OCI-LY1 (cell line): ENCODE measurements around the gene LRP2BP.

Source experiments
- H2AFZ ChIP-seq: fragments of 200-600 bp; sonication (generic), shearing (Covaris generic); 2 replicates; pipeline ENCODE4 v1.6.0; 2014; ENCODE audit warnings: antibody characterized with exemption, mild to moderate bottlenecking, low read length
- H3F3A ChIP-seq: fragments of 200-600 bp; sonication (generic), shearing (Covaris generic); 2 replicates; pipeline ENCODE4 v1.6.0; 2014; ENCODE audit warnings: mild to moderate bottlenecking, antibody characterized with exemption, low read length, moderate library complexity; ENCODE audit not compliant: insufficient read depth
- H3K27ac ChIP-seq: fragments of 200-600 bp; sonication (generic); 2 replicates; pipeline ENCODE4 v1.5.1; 2014; ENCODE audit warnings: low read length, mixed run types, mild to moderate bottlenecking, low read depth; ENCODE audit not compliant: poor library complexity, severe bottlenecking
- H3K27me3 ChIP-seq: fragments of 200-600 bp; sonication (generic); 2 replicates; pipeline ENCODE4 v1.6.0; 2014; ENCODE audit warnings: antibody characterized with exemption, mild to moderate bottlenecking, low read length, moderate library complexity; ENCODE audit not compliant: insufficient read depth
- H3K36me3 ChIP-seq: fragments of 200-600 bp; sonication (generic); 2 replicates; pipeline ENCODE4 v1.6.1; 2014; ENCODE audit warnings: mild to moderate bottlenecking, antibody characterized with exemption, low read length, moderate library complexity, mixed read lengths; ENCODE audit not compliant: insufficient read depth
- H3K4me1 ChIP-seq: fragments of 200-600 bp; sonication (generic); 2 replicates; pipeline ENCODE4 v1.5.1; 2014; ENCODE audit warnings: mild to moderate bottlenecking, low read length, moderate library complexity; ENCODE audit not compliant: insufficient read depth, severe bottlenecking
- H3K4me2 ChIP-seq: fragments of 200-600 bp; sonication (generic), shearing (Covaris generic); 2 replicates; pipeline ENCODE4 v1.6.1; 2014; ENCODE audit warnings: low read length
- H3K4me3 ChIP-seq: fragments of 200-600 bp; sonication (generic); 2 replicates; pipeline ENCODE4 v1.5.1; 2014; ENCODE audit warnings: low read length, low read depth, mild to moderate bottlenecking, mixed read lengths; ENCODE audit not compliant: poor library complexity, severe bottlenecking
- H3K79me2 ChIP-seq: fragments of 200-600 bp; shearing (Covaris generic); 2 replicates; pipeline ENCODE4 v1.6.1; 2016; ENCODE audit warnings: mixed run types, low read length, mixed read lengths; ENCODE audit not compliant: insufficient read depth
- H3K9ac ChIP-seq: fragments of 200-600 bp; sonication (generic), shearing (Covaris generic); 2 replicates; pipeline ENCODE4 v1.6.1; 2014; ENCODE audit warnings: mild to moderate bottlenecking, low read length, mixed read lengths
- H3K9me2 ChIP-seq: fragments of 200-600 bp; sonication (generic), shearing (Covaris generic); 2 replicates; pipeline ENCODE4 v1.6.1; 2014; ENCODE audit warnings: low read depth, mild to moderate bottlenecking, low read length, mixed read lengths
- H3K9me3 ChIP-seq: fragments of 200-600 bp; shearing (Covaris generic); 2 replicates; pipeline ENCODE4 v1.6.1; 2014; ENCODE audit warnings: low read length, mixed read lengths
- H4K20me1 ChIP-seq: fragments of 200-600 bp; sonication (generic), shearing (Covaris generic); 2 replicates; pipeline ENCODE4 v1.6.0; 2016; ENCODE audit warnings: mild to moderate bottlenecking, low read length; ENCODE audit not compliant: insufficient read depth
- CTCF ChIP-seq: fragments of 200-600 bp; sonication (generic), shearing (Covaris generic); IDR thresholded peaks from 2 replicates; pipeline ENCODE4 v1.5.1; 2017; ENCODE audit warnings: mild to moderate bottlenecking, antibody characterized with exemption, low read length, moderate library complexity, mixed read lengths
- EZH2 ChIP-seq: fragments of 200-600 bp; sonication (generic), shearing (Covaris generic); IDR thresholded peaks from 2 replicates; pipeline ENCODE4 v1.8.0; 2017; ENCODE audit warnings: borderline replicate concordance, mixed run types, mild to moderate bottlenecking, antibody characterized with exemption, low read length, moderate library complexity, mixed read lengths

LRP2BP gene

GRCh38 chr4:185357211-185357610 is 38.5 kb downstream of the LRP2BP start:
- H3K4me2 ChIP-seq, result no peak overlapping the region
- peaks cover 47% of the 10 kb centered on the region for H3K36me3 ChIP-seq
- H3K4me1 ChIP-seq, result peaks cover 12% of the 10 kb centered on the region
- H3K9ac ChIP-seq, result no peak overlapping the region
- no peaks in the 10 kb centered on the region for H3K9me3 ChIP-seq
- H3K79me2 ChIP-seq, result no peaks in the 10 kb centered on the region
- no peak overlapping the region for H3K4me3 ChIP-seq
- no peak overlapping the region for H3K27ac ChIP-seq
- no peak overlapping the region for H2AFZ ChIP-seq
- H4K20me1 ChIP-seq, result no peaks in the 10 kb centered on the region
- H3K9me2 ChIP-seq, result no peaks in the 10 kb centered on the region
- TF ChIP-seq EZH2 (no peak), CTCF (no peak)
- no peaks in the 10 kb centered on the region for H3F3A ChIP-seq
- H3K27me3 ChIP-seq, result no peaks in the 10 kb centered on the region

- peaks cover 19% of the 10 kb centered on the region for H3K4me1 ChIP-seq
- peaks cover 68% of the 10 kb centered on the region for H3K36me3 ChIP-seq
- H3F3A ChIP-seq, result no peaks in the 10 kb centered on the region
- peak overlapping the region; percentile 10; the same call in 1 of the 2 replicates for H3K9ac ChIP-seq
- no peaks in the 10 kb centered on the region for H3K9me3 ChIP-seq
- no peaks in the 10 kb centered on the region for H3K79me2 ChIP-seq
- H3K27ac ChIP-seq, result peak overlapping the region; percentile 84
- TF ChIP-seq CTCF (no peak), EZH2 (no peak)
- H3K4me3 ChIP-seq, result no peak overlapping the region
- no peaks in the 10 kb centered on the region for H3K9me2 ChIP-seq
- no peak overlapping the region for H2AFZ ChIP-seq
- H3K27me3 ChIP-seq, result no peaks in the 10 kb centered on the region
- no peaks in the 10 kb centered on the region for H4K20me1 ChIP-seq
- peak overlapping the region; percentile 24; the same call in 1 of the 2 replicates for H3K4me2 ChIP-seq
Measured at GRCh38 chr4:185352741-185353140, 43.0 kb downstream of the LRP2BP start.

GRCh38 chr4:185352202-185352601 is 43.5 kb downstream of the LRP2BP start:
- Histone ChIP-seq H3K4me1 (peaks cover 19% of the 10 kb centered on the region), H3K4me2 (peak overlapping the region; percentile 24; the same call in 1 of the 2 replicates), H3K27me3 (no peaks in the 10 kb centered on the region), H3K9me2 (no peaks in the 10 kb centered on the region), H3K36me3 (peaks cover 68% of the 10 kb centered on the region), H3K4me3 (no peak overlapping the region), H3K27ac (peak overlapping the region; percentile 84), H2AFZ (no peak overlapping the region), H4K20me1 (no peaks in the 10 kb centered on the region), H3K79me2 (no peaks in the 10 kb centered on the region), H3K9me3 (no peaks in the 10 kb centered on the region), H3F3A (no peaks in the 10 kb centered on the region), H3K9ac (peak overlapping the region; percentile 10; the same call in 1 of the 2 replicates)
- no peak for TF ChIP-seq EZH2
- TF ChIP-seq CTCF, result no peak
